K562 (cell line): ENCODE measurements around the gene POU3F1. TPM values are rescaled to one million over a fixed set of nuclear protein-coding genes. Genes with fewer than 3 reads are reported as not detected.

Experiments used
- ATAC-seq: fragments of 200-7000 bp; cut with Tn5 transposase; 3 replicates; pipeline ENCODE4 v1.9.1; 2020; ENCODE audit warnings: moderate library complexity
- BruUV-seq: library from RNA; stranded (reverse); fragments of 400-500 nt; replicated peaks from 2 replicates; lab custom pipeline; 2021; lab: Mats Ljungman, UMichigan
- CTCF ChIA-PET: fragments of 300-600 bp; formaldehyde crosslinking; extraction: SDS; loops from one replicate; lab custom pipeline; 2021; ENCODE audit warnings: low intra/inter-chr PET ratio; lab: Yijun Ruan, JAX
- POLR2A ChIA-PET: fragments of 300-600, 350-650 bp; sonication (Branson Sonifier 250); formaldehyde crosslinking; extraction: SDS; loops from one replicate; lab custom pipeline; 2021; ENCODE audit warnings: antibody characterized with exemption, inconsistent platforms; lab: Yijun Ruan, JAX
- DNase-seq, 4 experiments: peaks; one replicate each; pipeline versions ENCODE4 v3.0.0 to v3.0.0-alpha.2; 2011 to 2018; ENCODE audit warnings: low spot score in 3 of 4, mixed read lengths in 3 of 4; ENCODE audit errors: extremely low read depth in 1 of 4
- FAIRE-seq: peaks from 2 replicates; lab custom pipeline; 2011; peaks lifted over from hg19 to GRCh38; lab: Jason Lieb, UNC
- H2AFZ ChIP-seq: 2 replicates; pipeline ENCODE4 v1.6.0; 2011; ENCODE audit warnings: low read depth, low read length, control low read depth, inconsistent platforms
- H3K27ac ChIP-seq: fragments of 200-600 bp; 3 replicates; pipeline ENCODE4 v1.8.0; 2011; ENCODE audit warnings: low read depth, mild to moderate bottlenecking, control low read depth, inconsistent platforms, low read length, moderate library complexity, mixed read lengths; ENCODE audit errors: extremely low read depth
- H3K27me3 ChIP-seq, 2 experiments: fragments of 300-600 bp in 1 of 2; 2 replicates in 1 of 2; 3 replicates in 1 of 2; pipeline versions ENCODE4 v1.6.0 to v1.8.0; 2011; ENCODE audit warnings: inconsistent platforms in 2 of 2, low read length in 2 of 2, mild to moderate bottlenecking in 1 of 2, mixed read lengths in 1 of 2, moderate library complexity in 1 of 2; ENCODE audit not compliant: control insufficient read depth in 2 of 2, insufficient read depth in 2 of 2
- H3K36me3 ChIP-seq: fragments of 300-600 bp; 3 replicates; pipeline ENCODE4 v1.8.0; 2011; ENCODE audit warnings: mild to moderate bottlenecking, low read length, inconsistent platforms; ENCODE audit not compliant: control insufficient read depth, insufficient read depth
- H3K4me1 ChIP-seq, 2 experiments: fragments of 200-600 bp in 1 of 2; replicated peaks in 1 of 2; 2 replicates in 1 of 2; 3 replicates in 1 of 2; pipeline versions ENCODE4 v1.5.1 to v1.8.0; 2011; ENCODE audit warnings: inconsistent platforms in 2 of 2, low read length in 2 of 2, mild to moderate bottlenecking in 1 of 2, mixed read lengths in 1 of 2, moderate library complexity in 1 of 2; ENCODE audit not compliant: control insufficient read depth in 2 of 2, insufficient read depth in 2 of 2
- H3K4me2 ChIP-seq: 2 replicates; pipeline ENCODE4 v1.6.1; 2011; ENCODE audit warnings: low read length, control low read depth, inconsistent platforms, mixed read lengths; ENCODE audit not compliant: insufficient read depth
- H3K4me3 ChIP-seq: fragments of 200-600 bp; sonication (generic), shearing (Covaris generic); 2 replicates; pipeline ENCODE4 v1.5.1; 2016; ENCODE audit warnings: control low read depth, inconsistent platforms
- H3K79me2 ChIP-seq: fragments of 200-600 bp; 3 replicates; pipeline ENCODE4 v1.8.0; 2011; ENCODE audit warnings: low read length, inconsistent platforms; ENCODE audit not compliant: control insufficient read depth, insufficient read depth
- H3K9ac ChIP-seq, 2 experiments: 2 replicates each; pipeline versions ENCODE4 v1.6.0 to v1.6.1; 2011; ENCODE audit warnings: low read depth in 2 of 2, low read length in 2 of 2, control low read depth in 1 of 2, inconsistent platforms in 1 of 2, mild to moderate bottlenecking in 1 of 2, mixed read lengths in 1 of 2; ENCODE audit not compliant: insufficient read depth in 1 of 2
- H3K9me1 ChIP-seq: one replicate; pipeline ENCODE4 v1.6.0; 2011; ENCODE audit warnings: inconsistent platforms, mild to moderate bottlenecking, low read length, moderate library complexity; ENCODE audit not compliant: control insufficient read depth, insufficient read depth
- H3K9me3 ChIP-seq: replicated peaks from 2 replicates; pipeline ENCODE4 v1.5.1; 2011; ENCODE audit warnings: low read depth, low read length, inconsistent platforms; ENCODE audit not compliant: control insufficient read depth, insufficient read depth
- H4K20me1 ChIP-seq: replicated peaks from 2 replicates; pipeline ENCODE4 v1.6.1; 2011; ENCODE audit warnings: low read length, inconsistent platforms, mixed read lengths; ENCODE audit not compliant: control insufficient read depth, insufficient read depth
- FOXJ2 ChIP-seq: fragments of 200-800 bp; sonication (Bioruptor generic); IDR thresholded peaks from 2 replicates; pipeline ENCODE4 v1.6.1; 2016; ENCODE audit warnings: missing genetic modification characterization, missing compliant biosample characterization
- GABPA ChIP-seq: fragments of 200-800 bp; sonication (Bioruptor generic); conservative IDR thresholded peaks from 2 replicates; pipeline ENCODE4 v1.6.1; 2016; ENCODE audit warnings: low read depth, missing genetic modification characterization, missing compliant biosample characterization
- KLF6 ChIP-seq: fragments of 250-450 bp; sonication (Bioruptor Pico); IDR thresholded peaks from 2 replicates; pipeline ENCODE4 v1.4.0; 2020; ENCODE audit warnings: mild to moderate bottlenecking, moderate library complexity, borderline replicate concordance
- RBM22 ChIP-seq: fragments of 200-400 bp; formaldehyde crosslinking; IDR thresholded peaks from 2 replicates; pipeline ENCODE4 v1.6.1; 2018; ENCODE audit warnings: low read length, low read depth; ENCODE audit not compliant: poor library complexity, severe bottlenecking
- YY1 ChIP-seq, 3 experiments: IDR thresholded peaks; 2 replicates each; pipeline ENCODE4 v1.6.1; 2011; ENCODE audit warnings: low read length in 2 of 3, mild to moderate bottlenecking in 2 of 3, moderate library complexity in 2 of 3, borderline replicate concordance in 1 of 3, control low read depth in 1 of 3, low read depth in 1 of 3; ENCODE audit not compliant: insufficient read depth in 3 of 3, insufficient replicate concordance in 2 of 3, control insufficient read depth in 1 of 3, insufficient read length in 1 of 3; ENCODE audit errors: extremely low read depth in 1 of 3
- ZC3H11A ChIP-seq: IDR thresholded peaks from 2 replicates; pipeline ENCODE4 v1.6.1; 2012; ENCODE audit warnings: low read depth, low read length, improper control_type of control experiment
- WGBS: fragments of 100-300 bp; shearing (Covaris generic); methylation state at CpG from one replicate; pipeline ENCODE4 v1.1.6; 2016; ENCODE audit warnings: low coverage, mixed read lengths; ENCODE audit not compliant: insufficient coverage; ENCODE audit errors: missing lambda C conversion rate; 5-methylcytosine and 5-hydroxymethylcytosine counted together
- in situ Hi-C: fragments of 300-500 bp; cut with MboI; formaldehyde crosslinking; loops from 4 replicates; pipeline ENCODE4 v1.15.0; 2018; ENCODE audit warnings: inconsistent platforms, mixed read lengths
- intact Hi-C: fragments of 100-400 bp; cut with micrococcal nuclease; formaldehyde crosslinking; loops from 2 replicates; pipeline ENCODE4 v1.14.2; 2022
- polyA plus RNA-seq, 8 experiments: library from polyadenylated mRNA; depleted of rRNA in 4 of 8; stranded (reverse) in 5 of 8; unstranded in 3 of 8; fragments of >200 nt; fragmentation: Nextera tagmentation in 2 of 8; fragmentation: Illumina TruSeq in 1 of 8; extraction: Ambion mirVana in 2 of 8; extraction: Trizol in 1 of 8; gene quantifications; 2 replicates each; pipeline versions ENCODE4 v1.2.1 to v1.2.3, GENCODE V29; 2011 to 2014; ENCODE audit warnings: inconsistent platforms in 1 of 8, missing spikeins in 1 of 8
- total RNA-seq, 7 experiments: library from RNA; depleted of rRNA in 6 of 7; stranded (reverse); fragments of >200 nt in 6 of 7; fragmentation: Illumina TruSeq in 2 of 7; extraction: Trizol in 2 of 7; gene quantifications; 2 replicates each; pipeline versions ENCODE4 v1.2.1 to v1.2.3, GENCODE V29; 2011 to 2021; ENCODE audit warnings: low replicate concordance in 1 of 7
- TF ChIP-seq, protein P1 (sequence below), 3 experiments: fragments of 200-800 bp in 1 of 3; fragments of 250-450 bp in 1 of 3; fragments of 450-650 bp in 1 of 3; sonication (Bioruptor Pico) in 1 of 3; sonication (Bioruptor generic) in 1 of 3; formaldehyde crosslinking in 1 of 3; IDR thresholded peaks; 2 replicates each; pipeline versions ENCODE4 v1.6.1 to v1.8.0; 2016 to 2022; ENCODE audit warnings: mild to moderate bottlenecking in 2 of 3, missing genetic modification characterization in 2 of 3, missing compliant biosample characterization in 1 of 3, moderate library complexity in 1 of 3
- TF ChIP-seq, protein P2 (sequence below), 2 experiments: fragments of 450-650 bp; IDR thresholded peaks; 2 replicates each; pipeline ENCODE4 v1.6.1; 2016

The POU3F1 gene
- total and polyA plus RNA-seq, 9 of the 15 experiments (the other 6 are each of a cell fraction or from before 2014, with no cell fraction given) = 0.09 TPM; not detected in 8

DNA sequence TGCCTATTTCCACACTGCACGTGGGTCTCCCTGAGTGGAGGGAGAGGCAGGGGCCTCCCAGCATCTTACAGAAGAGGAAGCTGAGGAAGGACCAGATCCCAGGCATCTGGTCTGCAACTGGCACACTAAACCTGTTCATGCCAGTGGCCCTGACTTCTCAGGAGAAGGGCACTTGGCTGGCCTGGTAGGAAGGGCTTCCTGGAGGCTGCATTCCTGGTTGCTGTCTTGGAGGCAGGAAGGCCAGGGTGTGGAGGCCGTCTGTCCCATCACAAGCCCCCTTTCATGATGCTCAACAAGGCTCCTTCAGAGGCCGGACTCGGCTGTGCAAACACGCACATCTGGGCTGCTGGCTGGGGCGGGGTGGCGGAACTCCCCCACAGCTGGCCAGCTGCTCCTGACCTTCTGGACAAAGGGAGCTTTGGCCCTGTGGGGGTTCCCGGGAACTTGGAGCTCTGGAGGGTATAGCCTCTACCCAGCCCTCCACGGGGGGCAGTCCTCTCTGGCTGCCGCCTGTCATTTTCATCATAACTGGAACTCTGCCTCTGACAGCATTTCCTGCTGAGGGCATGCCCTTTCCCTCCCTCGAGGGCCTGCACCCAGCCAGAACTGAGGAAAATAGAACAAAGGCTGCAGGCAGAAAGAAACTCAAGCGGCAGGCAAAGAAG is 39.2 kb upstream of the POU3F1 start:
- no peaks in the 10 kb centered on the region; a peak in 1 of 5 replicates for H3K4me1 ChIP-seq
- ATAC-seq = no peak
- no TSS peak for BruUV-seq
- H3K36me3 ChIP-seq = no peaks in the 10 kb centered on the region
- no peaks in the 10 kb centered on the region for H3K9me1 ChIP-seq
- FAIRE-seq = no peak
- no peak overlapping the region for H3K4me2 ChIP-seq
- H2AFZ ChIP-seq = no peak overlapping the region
- H4K20me1 ChIP-seq = peaks cover 11% of the 10 kb centered on the region; the same call in 1 of the 2 replicates
- TF ChIP-seq, protein P1, sequence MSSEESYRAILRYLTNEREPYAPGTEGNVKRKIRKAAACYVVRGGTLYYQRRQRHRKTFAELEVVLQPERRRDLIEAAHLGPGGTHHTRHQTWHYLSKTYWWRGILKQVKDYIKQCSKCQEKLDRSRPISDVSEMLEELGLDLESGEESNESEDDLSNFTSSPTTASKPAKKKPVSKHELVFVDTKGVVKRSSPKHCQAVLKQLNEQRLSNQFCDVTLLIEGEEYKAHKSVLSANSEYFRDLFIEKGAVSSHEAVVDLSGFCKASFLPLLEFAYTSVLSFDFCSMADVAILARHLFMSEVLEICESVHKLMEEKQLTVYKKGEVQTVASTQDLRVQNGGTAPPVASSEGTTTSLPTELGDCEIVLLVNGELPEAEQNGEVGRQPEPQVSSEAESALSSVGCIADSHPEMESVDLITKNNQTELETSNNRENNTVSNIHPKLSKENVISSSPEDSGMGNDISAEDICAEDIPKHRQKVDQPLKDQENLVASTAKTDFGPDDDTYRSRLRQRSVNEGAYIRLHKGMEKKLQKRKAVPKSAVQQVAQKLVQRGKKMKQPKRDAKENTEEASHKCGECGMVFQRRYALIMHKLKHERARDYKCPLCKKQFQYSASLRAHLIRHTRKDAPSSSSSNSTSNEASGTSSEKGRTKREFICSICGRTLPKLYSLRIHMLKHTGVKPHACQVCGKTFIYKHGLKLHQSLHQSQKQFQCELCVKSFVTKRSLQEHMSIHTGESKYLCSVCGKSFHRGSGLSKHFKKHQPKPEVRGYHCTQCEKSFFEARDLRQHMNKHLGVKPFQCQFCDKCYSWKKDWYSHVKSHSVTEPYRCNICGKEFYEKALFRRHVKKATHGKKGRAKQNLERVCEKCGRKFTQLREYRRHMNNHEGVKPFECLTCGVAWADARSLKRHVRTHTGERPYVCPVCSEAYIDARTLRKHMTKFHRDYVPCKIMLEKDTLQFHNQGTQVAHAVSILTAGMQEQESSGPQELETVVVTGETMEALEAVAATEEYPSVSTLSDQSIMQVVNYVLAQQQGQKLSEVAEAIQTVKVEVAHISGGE (CRISPR knock-in tag; IDR thresholded peaks at IDR 0.05) = no peak
- no peak for TF ChIP-seq KLF6 (CRISPR knock-in tag)
- TF ChIP-seq RBM22 = no peak
- TF ChIP-seq GABPA = no peak
- no peak for TF ChIP-seq FOXJ2 (tag)
- TF ChIP-seq ZC3H11A = no peak
- TF ChIP-seq YY1 (IDR thresholded peaks at IDR 0.05; ENCODE audit: borderline replicate concordance in 1 of 3, control insufficient read depth in 1 of 3, extremely low read depth in 1 of 3, insufficient read depth in 3 of 3, insufficient read length in 1 of 3, insufficient replicate concordance in 2 of 3, low read depth in 1 of 3, low read length in 2 of 3) = no peak
- TF ChIP-seq, protein P2, sequence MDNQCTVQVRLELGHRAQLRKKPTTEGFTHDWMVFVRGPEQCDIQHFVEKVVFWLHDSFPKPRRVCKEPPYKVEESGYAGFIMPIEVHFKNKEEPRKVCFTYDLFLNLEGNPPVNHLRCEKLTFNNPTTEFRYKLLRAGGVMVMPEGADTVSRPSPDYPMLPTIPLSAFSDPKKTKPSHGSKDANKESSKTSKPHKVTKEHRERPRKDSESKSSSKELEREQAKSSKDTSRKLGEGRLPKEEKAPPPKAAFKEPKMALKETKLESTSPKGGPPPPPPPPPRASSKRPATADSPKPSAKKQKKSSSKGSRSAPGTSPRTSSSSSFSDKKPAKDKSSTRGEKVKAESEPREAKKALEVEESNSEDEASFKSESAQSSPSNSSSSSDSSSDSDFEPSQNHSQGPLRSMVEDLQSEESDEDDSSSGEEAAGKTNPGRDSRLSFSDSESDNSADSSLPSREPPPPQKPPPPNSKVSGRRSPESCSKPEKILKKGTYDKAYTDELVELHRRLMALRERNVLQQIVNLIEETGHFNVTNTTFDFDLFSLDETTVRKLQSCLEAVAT (IDR thresholded peaks at IDR 0.05) = no peak
- intact Hi-C loops = loop anchor here (5.0 kb wide), 1 partner anchor 48 kb away; no protein-coding TSS in a partner anchor
- H3K4me3 ChIP-seq = no peak overlapping the region
- no peak overlapping the region for H3K9ac ChIP-seq
- in situ Hi-C loops = no loop called here
- no peaks in the 10 kb centered on the region for H3K9me3 ChIP-seq
- peaks cover 32 to 55% of the 10 kb centered on the region in 2 experiments; a peak in 4 of 5 replicates for H3K27me3 ChIP-seq
- 2% methylated on average over 12 of the region's 12 CpGs for WGBS
- no peak overlapping the region for H3K27ac ChIP-seq
- DNase-seq = no peak
- ChIA-PET POLR2A (interaction anchor here (0.9 kb wide), 1 partner anchor 28 kb away, joined by 3 read pairs; no protein-coding TSS in a partner anchor), CTCF (no interaction called here)
- no peaks in the 10 kb centered on the region for H3K79me2 ChIP-seq
